NCI-H1105 treated with DMSO at 0.1 percent for 48 hours (cell line): ENCODE results near the gene SCUBE1.

Experiments
- DNase-seq: peaks from one replicate; lab custom pipeline; 2025; lab: John Stamatoyannopoulos, UW

SCUBE1 gene

GRCh38 chr22:43213051-43213450, 130.1 kb downstream of the SCUBE1 start:
- no peak for DNase-seq

GRCh38 chr22:43212434-43212952, 130.7 kb downstream of the SCUBE1 start:
- no peak for DNase-seq

- no peak for DNase-seq
These were observed 131.2 kb downstream of the SCUBE1 start for GRCh38 chr22:43211941-43212433.

GRCh38 chr22:43210631-43211515, 132.3 kb downstream of the SCUBE1 start:
- no peak for DNase-seq

- DNase-seq: no peak
These were observed 133.2 kb downstream of the SCUBE1 start for GRCh38 chr22:43209971-43210370.

GRCh38 chr22:43209523-43209890, 133.7 kb downstream of the SCUBE1 start:
- no peak for DNase-seq

GRCh38 chr22:43208703-43209522, 134.3 kb downstream of the SCUBE1 start:
- no peak for DNase-seq

GRCh38 chr22:43207849-43208702, 135.1 kb downstream of the SCUBE1 start:
- DNase-seq: no peak

GRCh38 chr22:43207386-43207785, 135.8 kb downstream of the SCUBE1 start:
- DNase-seq: no peak

GRCh38 chr22:43206509-43207161, 136.5 kb downstream of the SCUBE1 start:
- DNase-seq: no peak

- no peak for DNase-seq
These were observed 137.2 kb downstream of the SCUBE1 start for GRCh38 chr22:43205748-43206508.

GRCh38 chr22:43205261-43205691, 137.9 kb downstream of the SCUBE1 start:
- DNase-seq: no peak

GRCh38 chr22:43203471-43203981, 139.6 kb downstream of the SCUBE1 start:
- no peak for DNase-seq

- DNase-seq: no peak
These were observed 140.3 kb downstream of the SCUBE1 start for GRCh38 chr22:43202756-43203410.

- DNase-seq: no peak
These were observed 140.8 kb downstream of the SCUBE1 start for GRCh38 chr22:43202326-43202725.

- DNase-seq: no peak
These were observed 141.5 kb downstream of the SCUBE1 start for GRCh38 chr22:43201486-43202219.

- no peak for DNase-seq
These were observed 142.6 kb downstream of the SCUBE1 start for GRCh38 chr22:43200555-43200954.

- DNase-seq: no peak
These were observed 143.1 kb downstream of the SCUBE1 start for GRCh38 chr22:43200031-43200430.

GRCh38 chr22:43199541-43199940, 143.6 kb downstream of the SCUBE1 start:
- DNase-seq: no peak
